K562 (cell line): ENCODE measurements around the gene CCDC33. TPM values are rescaled to one million over a fixed set of nuclear protein-coding genes. Genes with fewer than 3 reads are reported as not detected.
A peak's percentile ranks its signal among the peaks of the same experiment; 100 is the strongest.

Experiments
- ATF3 ChIP-seq, 2 experiments: fragments of 450-650 bp in 1 of 2; sonication (generic) in 1 of 2; formaldehyde crosslinking in 1 of 2; IDR thresholded peaks in 1 of 2; conservative IDR thresholded peaks in 1 of 2; 2 replicates each; pipeline versions ENCODE4 v1.6.1 to v1.8.1; 2016 to 2023; ENCODE audit warnings: mild to moderate bottlenecking in 2 of 2, moderate library complexity in 2 of 2, inconsistent platforms in 1 of 2, missing genetic modification reagents in 1 of 2
- CBFA2T2 ChIP-seq: fragments of 450-650 bp; conservative IDR thresholded peaks from 2 replicates; pipeline ENCODE4 v1.6.1; 2017; ENCODE audit warnings: mild to moderate bottlenecking
- CEBPZ ChIP-seq: fragments of 150-350 bp; IDR thresholded peaks from 2 replicates; pipeline ENCODE4 v1.6.1; 2014; ENCODE audit warnings: low read depth, mild to moderate bottlenecking, low read length, borderline replicate concordance
- DMBX1 ChIP-seq: fragments of 250-450 bp; sonication (Bioruptor Pico); IDR thresholded peaks from 2 replicates; pipeline ENCODE4 v1.8.0; 2022; ENCODE audit warnings: inconsistent platforms, mild to moderate bottlenecking, moderate library complexity, borderline replicate concordance
- EGR1 ChIP-seq: fragments of 450-650 bp; conservative IDR thresholded peaks from 2 replicates; pipeline ENCODE4 v1.6.1; 2017; ENCODE audit warnings: mild to moderate bottlenecking
- FOSL1 ChIP-seq: fragments of 200-800 bp; sonication (Bioruptor generic); conservative IDR thresholded peaks from 2 replicates; pipeline ENCODE4 v1.6.1; 2016; ENCODE audit warnings: missing genetic modification characterization, missing compliant biosample characterization
- FOXA3 ChIP-seq, 2 experiments: fragments of 450-650 bp in 1 of 2; sonication (generic) in 1 of 2; formaldehyde crosslinking; IDR thresholded peaks in 1 of 2; conservative IDR thresholded peaks in 1 of 2; 2 replicates each; pipeline versions ENCODE4 v1.4.0 to v1.8.0; 2020 to 2022; ENCODE audit warnings: mild to moderate bottlenecking in 2 of 2, missing genetic modification reagents in 1 of 2
- KLF1 ChIP-seq: fragments of 450-650 bp; IDR thresholded peaks from 2 replicates; pipeline ENCODE4 v1.6.1; 2016; ENCODE audit warnings: missing genetic modification characterization, missing compliant biosample characterization
- MXI1 ChIP-seq: IDR thresholded peaks from 2 replicates; pipeline ENCODE4 v1.6.1; 2011; ENCODE audit warnings: low read depth, mild to moderate bottlenecking, improper control_type of control experiment, low read length
- RB1 ChIP-seq: fragments of 450-650 bp; IDR thresholded peaks from 2 replicates; pipeline ENCODE4 v1.6.1; 2017; ENCODE audit warnings: low read depth, mild to moderate bottlenecking
- SMAD4 ChIP-seq: fragments of 250-450 bp; sonication (Bioruptor Pico); conservative IDR thresholded peaks from 2 replicates; pipeline ENCODE4 v1.8.0; 2021; ENCODE audit warnings: inconsistent platforms, mild to moderate bottlenecking, moderate library complexity
- SRSF9 ChIP-seq: fragments of 200-400 bp; formaldehyde crosslinking; IDR thresholded peaks from 2 replicates; pipeline ENCODE4 v1.6.1; 2017; ENCODE audit warnings: low read depth, low read length, borderline replicate concordance
- TAF15 ChIP-seq: fragments of 200-400 bp; formaldehyde crosslinking; IDR thresholded peaks from 2 replicates; pipeline ENCODE4 v1.6.1; 2017; ENCODE audit warnings: mild to moderate bottlenecking, low read depth, low read length, moderate library complexity
- ZNF766 ChIP-seq: fragments of 200-800 bp; sonication (Bioruptor generic); conservative IDR thresholded peaks from 2 replicates; pipeline ENCODE4 v1.6.1; 2016; ENCODE audit warnings: missing genetic modification characterization, missing compliant biosample characterization
- polyA plus RNA-seq, 8 experiments: library from polyadenylated mRNA; depleted of rRNA in 4 of 8; stranded (reverse) in 5 of 8; unstranded in 3 of 8; fragments of >200 nt; fragmentation: Nextera tagmentation in 2 of 8; fragmentation: Illumina TruSeq in 1 of 8; extraction: Ambion mirVana in 2 of 8; extraction: Trizol in 1 of 8; gene quantifications; 2 replicates each; pipeline versions ENCODE4 v1.2.1 to v1.2.3, GENCODE V29; 2011 to 2014; ENCODE audit warnings: inconsistent platforms in 1 of 8, missing spikeins in 1 of 8
- total RNA-seq, 7 experiments: library from RNA; depleted of rRNA in 6 of 7; stranded (reverse); fragments of >200 nt in 6 of 7; fragmentation: Illumina TruSeq in 2 of 7; extraction: Trizol in 2 of 7; gene quantifications; 2 replicates each; pipeline versions ENCODE4 v1.2.1 to v1.2.3, GENCODE V29; 2011 to 2021; ENCODE audit warnings: low replicate concordance in 1 of 7
- TF ChIP-seq, protein P1 (sequence below): sonication (generic); formaldehyde crosslinking; IDR thresholded peaks from 2 replicates; pipeline ENCODE4 v1.8.0; 2023; ENCODE audit warnings: mild to moderate bottlenecking, missing genetic modification reagents
- TF ChIP-seq, protein P2 (sequence below): IDR thresholded peaks from 3 replicates; pipeline ENCODE4 v1.6.1; 2011; ENCODE audit warnings: borderline replicate concordance, mild to moderate bottlenecking; ENCODE audit not compliant: insufficient read length, insufficient read depth

Gene CCDC33
- total and polyA plus RNA-seq, 9 of the 15 experiments (the other 6 are each of a cell fraction or from before 2014, with no cell fraction given) = 0.08 to 1.1 (median 0.15) TPM; not detected in 4

DNA sequence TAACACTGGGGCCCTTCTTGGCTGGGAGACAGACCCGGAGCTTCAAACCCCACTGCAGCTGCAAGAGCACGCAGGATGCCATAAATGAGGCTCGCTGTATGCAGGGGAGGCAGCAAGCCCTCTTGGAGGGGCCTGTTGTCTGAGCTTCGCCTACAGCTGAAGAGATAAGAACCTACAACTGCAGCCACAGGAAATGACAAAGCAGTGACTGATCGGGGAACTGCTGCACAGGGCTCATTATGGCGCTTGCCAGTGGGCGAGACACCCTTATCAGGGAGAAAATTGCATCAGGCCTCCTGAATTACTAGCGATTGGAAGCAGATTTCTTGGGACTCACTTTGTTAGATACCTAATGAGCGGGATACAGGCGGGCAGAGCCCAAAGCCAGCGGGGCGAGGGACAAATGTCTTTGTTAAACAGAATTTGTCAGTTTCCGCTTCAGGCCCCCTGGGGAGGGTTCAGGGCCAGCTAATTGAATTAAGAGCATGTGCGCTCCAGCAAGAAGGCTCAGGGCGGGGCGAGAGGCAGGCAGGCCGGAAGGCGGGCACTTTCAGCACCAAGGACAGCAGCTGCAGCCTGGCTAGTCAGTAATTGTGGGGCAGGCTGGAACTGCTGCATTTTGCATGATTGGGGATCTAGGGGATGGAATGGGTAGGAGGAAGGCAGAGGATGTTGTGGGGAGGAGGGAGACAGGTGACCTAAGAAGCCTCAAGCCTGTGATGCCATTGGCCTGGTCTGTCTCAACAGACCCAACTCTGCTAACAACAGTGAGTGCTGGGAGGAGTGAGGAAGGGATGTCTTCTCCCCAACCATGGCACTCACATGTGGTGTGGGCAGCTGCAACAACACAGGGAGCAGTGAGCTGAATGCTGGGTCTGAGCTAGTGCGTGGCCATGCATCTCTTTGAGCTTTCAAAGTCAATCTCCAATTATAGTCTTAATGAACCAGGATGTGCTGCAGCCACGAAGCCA lies 55.3 kb downstream of the CCDC33 start (continued):
- no peak for TF ChIP-seq CEBPZ
- peak; percentile 93 for TF ChIP-seq SMAD4 (CRISPR knock-in tag)
- TF ChIP-seq, protein P1, sequence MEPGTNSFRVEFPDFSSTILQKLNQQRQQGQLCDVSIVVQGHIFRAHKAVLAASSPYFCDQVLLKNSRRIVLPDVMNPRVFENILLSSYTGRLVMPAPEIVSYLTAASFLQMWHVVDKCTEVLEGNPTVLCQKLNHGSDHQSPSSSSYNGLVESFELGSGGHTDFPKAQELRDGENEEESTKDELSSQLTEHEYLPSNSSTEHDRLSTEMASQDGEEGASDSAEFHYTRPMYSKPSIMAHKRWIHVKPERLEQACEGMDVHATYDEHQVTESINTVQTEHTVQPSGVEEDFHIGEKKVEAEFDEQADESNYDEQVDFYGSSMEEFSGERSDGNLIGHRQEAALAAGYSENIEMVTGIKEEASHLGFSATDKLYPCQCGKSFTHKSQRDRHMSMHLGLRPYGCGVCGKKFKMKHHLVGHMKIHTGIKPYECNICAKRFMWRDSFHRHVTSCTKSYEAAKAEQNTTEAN (CRISPR knock-in tag) = no peak
- TF ChIP-seq TAF15 = no peak
- TF ChIP-seq FOXA3 (CRISPR knock-in tag; conservative IDR thresholded peaks at IDR 0.05 in 1 of 2, IDR thresholded peaks at IDR 0.05 in 1 of 2) = peak in 1 of 2 experiments; percentile 66; a peak in 1 of 4 replicates
- 0 out of 2 replicates have a peak, but pooled peaks have one; percentile 33 for TF ChIP-seq KLF1 (tag)
- TF ChIP-seq, protein P2, sequence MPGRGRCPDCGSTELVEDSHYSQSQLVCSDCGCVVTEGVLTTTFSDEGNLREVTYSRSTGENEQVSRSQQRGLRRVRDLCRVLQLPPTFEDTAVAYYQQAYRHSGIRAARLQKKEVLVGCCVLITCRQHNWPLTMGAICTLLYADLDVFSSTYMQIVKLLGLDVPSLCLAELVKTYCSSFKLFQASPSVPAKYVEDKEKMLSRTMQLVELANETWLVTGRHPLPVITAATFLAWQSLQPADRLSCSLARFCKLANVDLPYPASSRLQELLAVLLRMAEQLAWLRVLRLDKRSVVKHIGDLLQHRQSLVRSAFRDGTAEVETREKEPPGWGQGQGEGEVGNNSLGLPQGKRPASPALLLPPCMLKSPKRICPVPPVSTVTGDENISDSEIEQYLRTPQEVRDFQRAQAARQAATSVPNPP = no peak
- TF ChIP-seq ATF3 (IDR thresholded peaks at IDR 0.05) = peak; percentile 62; the same call in 1 of the 2 replicates
- peak; percentile 58; the same call in 1 of the 2 replicates for TF ChIP-seq ATF3 (CRISPR knock-in tag; conservative IDR thresholded peaks at IDR 0.05)
- peak; percentile 70 for TF ChIP-seq CBFA2T2
- TF ChIP-seq EGR1 = peak; percentile 80
- 0 out of 2 replicates have a peak, but pooled peaks have one; percentile 25 for TF ChIP-seq MXI1
- peak; percentile 24; the same call in 1 of the 2 replicates for TF ChIP-seq RB1
- no peak for TF ChIP-seq SRSF9
- peak; percentile 74; the same call in 1 of the 2 replicates for TF ChIP-seq DMBX1 (CRISPR knock-in tag)
- peak; percentile 80 for TF ChIP-seq FOSL1 (tag)
- peak; percentile 92 for TF ChIP-seq ZNF766 (CRISPR knock-in tag)
